GM12891 (cell line): ENCODE data around the gene GYS1.

Experiments
- POLR2A ChIP-seq: IDR thresholded peaks from 2 replicates; pipeline ENCODE4 v1.6.1; 2011; ENCODE audit warnings: low read depth, low read length, control low read depth
- POLR2AphosphoS5 ChIP-seq: IDR thresholded peaks from 2 replicates; pipeline ENCODE4 v1.6.1; 2011; ENCODE audit warnings: low read depth, low read length, control low read depth

DNA sequence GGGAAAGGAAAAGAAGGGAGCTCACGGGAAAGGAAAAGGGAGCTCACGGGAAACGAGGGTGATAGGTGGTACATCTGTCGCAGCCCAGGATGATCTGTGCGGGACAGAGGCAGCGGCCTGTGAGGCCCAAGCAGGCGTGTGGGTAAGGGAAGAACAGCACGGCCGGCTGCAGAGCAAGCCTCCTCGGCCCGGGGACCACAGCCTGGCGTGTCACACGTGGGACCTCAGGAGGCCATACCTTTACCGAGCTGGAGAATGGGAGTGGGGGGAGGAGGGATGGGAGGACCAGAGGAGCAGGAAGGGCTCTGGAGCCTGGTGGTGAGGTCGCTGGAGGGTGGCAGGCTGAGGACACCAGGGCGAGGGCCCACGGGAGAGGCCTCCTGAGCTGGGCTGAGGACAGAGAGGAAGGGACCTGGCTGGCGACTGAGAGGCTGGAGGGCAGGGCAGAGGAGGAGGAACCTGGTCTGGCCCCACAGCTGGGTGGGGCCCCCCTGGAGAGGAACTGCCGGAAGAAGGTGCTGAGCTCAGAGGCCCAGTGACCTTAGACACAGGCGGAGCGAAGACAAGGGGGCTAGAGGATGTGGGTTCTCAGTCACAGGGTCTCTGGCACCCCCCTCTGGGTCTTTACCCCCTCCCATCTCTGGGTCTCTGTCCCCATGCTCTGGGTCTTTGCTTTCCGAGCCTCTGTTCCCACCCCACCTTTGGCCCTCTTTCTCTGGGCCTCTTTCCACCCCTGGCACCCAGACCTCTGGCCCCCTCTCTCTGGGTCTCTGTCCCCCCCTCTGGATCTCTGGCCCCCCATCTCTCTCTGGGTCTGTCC is 30.9 kb downstream of the GYS1 start:
- TF ChIP-seq POLR2A, result peak; percentile 90
- TF ChIP-seq POLR2AphosphoS5, result peak; percentile 96
